ENCODE results near the gene PNPO. TPM values are rescaled to one million over a fixed set of nuclear protein-coding genes. Genes with fewer than 3 reads are reported as not detected.

PNPO gene
- total and polyA plus RNA-seq, 2 of the 8 experiments (the other 6 are each of a cell fraction or from before 2014, with no cell fraction given): 7.0 to 8.1 TPM

- ChIA-PET CTCF (ENCODE audit: partially characterized antibody) (interaction anchor here (0.6 to 40.5 kb wide), 7 partner anchors 11 to 118 kb away, joined by 3 to 1010 read pairs (median 3); partner anchors contain the start of genes PNPO and PRR15L), POLR2A (ENCODE audit: partially characterized antibody) (no interaction called here)
- Histone ChIP-seq H3K79me1 (ENCODE audit: low read depth, low read length) (no peaks in the 10 kb centered on the region), H3K4me2 (ENCODE audit: insufficient read depth in 1 of 2, low read depth in 2 of 2, low read length in 2 of 2) (no peak overlapping the region), H4K8ac (ENCODE audit: extremely low read depth, insufficient read depth, low read length) (no peak overlapping the region), H4K20me1 (replicated peaks in 1 of 2; ENCODE audit: control insufficient read depth in 1 of 2, insufficient read depth in 2 of 2, low read length in 2 of 2) (no peaks in the 10 kb centered on the region), H3K9me3 (ENCODE audit: insufficient read depth in 2 of 2, low read depth in 1 of 2, low read length in 1 of 2) (no peaks in the 10 kb centered on the region), H3K23me2 (ENCODE audit: low read depth, low read length) (no peaks in the 10 kb centered on the region; the same call in 1 of the 2 replicates), H3K4me3 (ENCODE audit: extremely low read depth in 1 of 4, insufficient read depth in 2 of 4, low read depth in 3 of 4, low read length in 4 of 4) (no peak overlapping the region), H3K23ac (ENCODE audit: insufficient read length) (no peak overlapping the region), H2BK5ac (ENCODE audit: low read depth, low read length) (no peak overlapping the region), H2AFZ (ENCODE audit: low read length) (no peak overlapping the region), H3K36me3 (ENCODE audit: control insufficient read depth in 2 of 4, insufficient read depth in 4 of 4, low read length in 3 of 4) (no peaks in the 10 kb centered on the region), H2BK12ac (ENCODE audit: low read depth, low read length) (no peak overlapping the region), H2AK5ac (ENCODE audit: low read depth, low read length) (no peak overlapping the region), H3K14ac (ENCODE audit: insufficient read length) (no peak overlapping the region), H4K91ac (replicated peaks; ENCODE audit: insufficient read length, low read length) (no peak overlapping the region), H3K9ac (replicated peaks in 1 of 4; ENCODE audit: extremely low read depth in 1 of 4, low read depth in 3 of 4, low read length in 3 of 4) (no peak overlapping the region), H3K79me2 (ENCODE audit: control insufficient read depth in 1 of 2, insufficient read depth in 2 of 2, low read length in 2 of 2) (no peaks in the 10 kb centered on the region), H3K27me3 (replicated peaks in 1 of 4; ENCODE audit: control insufficient read depth in 3 of 4, extremely low read depth in 1 of 4, insufficient read depth in 3 of 4, low read length in 3 of 4) (no peaks in the 10 kb centered on the region), H3K27ac (ENCODE audit: low read depth, low read length) (no peak overlapping the region), H4K5ac (ENCODE audit: insufficient read length, low read depth, low read length) (no peak overlapping the region), H2BK15ac (ENCODE audit: low read length) (no peak overlapping the region), H3K56ac (replicated peaks; ENCODE audit: insufficient read length, low read depth, low read length) (no peak overlapping the region), H3K18ac (ENCODE audit: extremely low read depth, low read length) (no peak overlapping the region), H3K4ac (replicated peaks; ENCODE audit: insufficient read length, low read depth, low read length) (no peak overlapping the region), H3K4me1 (replicated peaks in 1 of 4; ENCODE audit: control insufficient read depth in 3 of 4, insufficient read depth in 4 of 4, low read length in 3 of 4) (no peaks in the 10 kb centered on the region), H2BK120ac (replicated peaks; ENCODE audit: low read depth, low read length) (no peak overlapping the region), H2BK20ac (ENCODE audit: low read length) (no peak overlapping the region)
- 89% methylated on average over 5 of the region's 5 CpGs; no CpG with 5 or more reads in 1 of the 2 experiments for WGBS, 2 experiments (ENCODE audit: extremely low coverage in 1 of 2, insufficient coverage in 1 of 2, insufficient read length in 1 of 2, insufficient replicate concordance in 2 of 2, low coverage in 1 of 2, low lambda C conversion rate in 2 of 2, missing lambda C conversion rate in 1 of 2)
- FAIRE-seq (no peak), DNase-seq (ENCODE audit: low read depth in 1 of 2, low spot score in 2 of 2) (no peak)
- TF ChIP-seq GABPA (IDR thresholded peaks at IDR 0.05; ENCODE audit: borderline replicate concordance, insufficient read depth, low read length) (no peak), SAP30 (IDR thresholded peaks at IDR 0.05; ENCODE audit: insufficient read depth, insufficient replicate concordance, low read length) (no peak), SIN3A (conservative IDR thresholded peaks at IDR 0.05 in 1 of 2, IDR thresholded peaks at IDR 0.05 in 1 of 2; ENCODE audit: low read depth in 1 of 2, low read length in 2 of 2) (no peak), SIX5 (IDR thresholded peaks at IDR 0.05; ENCODE audit: low read depth, low read length) (no peak), ZNF274 (IDR thresholded peaks at IDR 0.05; ENCODE audit: borderline replicate concordance, extremely low read depth, low read length) (no peak), TAF7 (optimal IDR thresholded peaks at IDR 0.05; ENCODE audit: borderline replicate concordance, low read depth, low read length) (no peak), BRCA1 (IDR thresholded peaks at IDR 0.05; ENCODE audit: low read depth, low read length) (no peak)
Measured at GRCh38 chr17:47964856-47965255, 23.5 kb downstream of the PNPO start.

Measured in H1 (cell line).